Stimulated activated effector memory CD8-positive, alpha-beta T cell treated with anti-CD3 and anti-CD28 coated beads, Interleukin-12 subunit alpha, Interleukin-12 subunit beta, amount 100 ng/mL, for 72 hours (primary cell): ENCODE measurements around the gene HDAC4.

Source experiments
- ATAC-seq: fragments of 150-1000 bp; cut with Tn5 transposase; 2 replicates; pipeline ENCODE4 v1.10.0; 2021
- DNase-seq, 2 donors: peaks; one replicate each; pipeline ENCODE4 v3.0.0; 2021 to 2022; ENCODE audit warnings: low spot score in 2 of 2
- H3K27ac Mint-ChIP-seq: one replicate; pipeline ENCODE4 v1.8.0; 2022; ENCODE audit warnings: mild to moderate bottlenecking, mixed read lengths
- H3K36me3 Mint-ChIP-seq: one replicate; pipeline ENCODE4 v1.8.0; 2022; ENCODE audit warnings: mild to moderate bottlenecking, mixed read lengths
- H3K4me1 Mint-ChIP-seq: one replicate; pipeline ENCODE4 v1.8.0; 2022; ENCODE audit warnings: mixed read lengths
- H3K4me3 Mint-ChIP-seq: one replicate; pipeline ENCODE4 v1.8.0; 2022; ENCODE audit warnings: mild to moderate bottlenecking, mixed read lengths
- H3K9me3 Mint-ChIP-seq: one replicate; pipeline ENCODE4 v1.8.0; 2022; ENCODE audit warnings: mixed read lengths

The HDAC4 gene

DNA sequence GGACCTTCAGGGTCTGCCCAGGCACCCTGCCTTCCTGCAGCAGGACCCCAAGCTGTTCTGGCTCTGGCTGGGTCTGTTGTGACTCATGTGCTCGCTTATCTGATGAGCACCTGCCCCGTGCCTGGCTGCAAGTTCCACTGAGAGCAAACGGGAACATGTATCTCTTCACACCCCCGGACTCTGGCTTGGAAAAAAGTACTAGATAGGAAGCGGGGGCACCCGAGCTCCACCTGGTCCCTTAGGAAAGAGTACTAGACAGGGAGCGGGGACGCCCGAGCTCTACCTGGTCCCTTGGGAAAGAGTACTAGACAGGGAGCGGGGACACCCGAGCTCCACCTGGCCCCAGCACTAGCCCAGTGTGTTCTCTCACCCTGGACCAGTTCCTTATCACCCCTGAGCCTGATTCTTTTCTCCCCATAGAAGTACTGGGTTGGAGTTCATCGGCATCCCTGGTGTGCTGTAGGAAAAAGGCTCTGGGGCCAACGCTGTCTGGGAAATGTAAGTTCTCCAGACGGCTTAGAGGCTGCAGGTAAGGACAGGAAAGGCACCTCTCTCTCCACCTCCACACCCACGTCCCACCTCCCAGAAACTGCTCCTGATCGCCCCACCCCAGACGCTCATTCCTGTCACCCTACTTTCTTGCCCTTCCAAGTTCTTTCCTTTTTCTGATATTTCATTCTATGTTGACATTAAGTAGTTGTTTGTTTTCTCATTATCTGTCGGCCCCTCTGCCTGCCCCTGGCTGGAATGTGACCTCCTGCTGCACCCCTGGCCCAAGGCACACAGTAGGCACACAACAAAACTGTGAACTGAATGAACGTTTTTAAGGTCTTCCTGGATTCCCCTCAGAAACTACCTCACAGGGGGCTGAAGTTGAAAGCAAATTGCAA is 40.2 kb downstream of the HDAC4 start:
- no peak overlapping the region for H3K27ac Mint-ChIP-seq

DNA sequence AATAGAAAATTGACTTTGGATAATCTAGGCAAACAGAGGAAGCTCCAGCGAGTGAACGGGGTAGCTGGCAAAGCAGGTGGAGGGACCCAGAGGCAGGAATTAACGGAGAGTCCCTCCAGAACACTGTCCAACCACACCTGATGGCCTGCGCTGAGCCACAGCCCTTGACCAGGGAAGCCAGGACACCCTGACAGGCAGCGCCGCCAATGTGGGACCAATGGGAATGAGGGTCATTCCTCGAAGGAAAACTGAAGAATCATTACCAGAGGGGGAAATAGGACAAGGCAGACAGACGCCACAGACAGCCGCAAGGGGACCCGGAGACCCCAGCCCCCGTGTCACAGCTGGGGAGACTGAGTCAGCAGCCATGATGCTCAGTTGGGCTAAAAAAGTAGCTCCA is 40.8 kb downstream of the HDAC4 start:
- Mint-ChIP-seq H3K4me1 (peaks cover 24% of the 10 kb centered on the region), H3K4me3 (no peak overlapping the region), H3K9me3 (peaks cover 4% of the 10 kb centered on the region), H3K27ac (no peak overlapping the region), H3K36me3 (no peaks in the 10 kb centered on the region)
- ATAC-seq (no peak), DNase-seq (no peak)

More for the DNA sequence above, 40.2 kb downstream of the HDAC4 start:
- peaks cover 31% of the 10 kb centered on the region for H3K4me1 Mint-ChIP-seq
- DNase-seq (no peak), ATAC-seq (no peak)
- H3K4me3 Mint-ChIP-seq, result no peak overlapping the region
- no peaks in the 10 kb centered on the region for H3K36me3 Mint-ChIP-seq
- no peaks in the 10 kb centered on the region for H3K9me3 Mint-ChIP-seq

DNA sequence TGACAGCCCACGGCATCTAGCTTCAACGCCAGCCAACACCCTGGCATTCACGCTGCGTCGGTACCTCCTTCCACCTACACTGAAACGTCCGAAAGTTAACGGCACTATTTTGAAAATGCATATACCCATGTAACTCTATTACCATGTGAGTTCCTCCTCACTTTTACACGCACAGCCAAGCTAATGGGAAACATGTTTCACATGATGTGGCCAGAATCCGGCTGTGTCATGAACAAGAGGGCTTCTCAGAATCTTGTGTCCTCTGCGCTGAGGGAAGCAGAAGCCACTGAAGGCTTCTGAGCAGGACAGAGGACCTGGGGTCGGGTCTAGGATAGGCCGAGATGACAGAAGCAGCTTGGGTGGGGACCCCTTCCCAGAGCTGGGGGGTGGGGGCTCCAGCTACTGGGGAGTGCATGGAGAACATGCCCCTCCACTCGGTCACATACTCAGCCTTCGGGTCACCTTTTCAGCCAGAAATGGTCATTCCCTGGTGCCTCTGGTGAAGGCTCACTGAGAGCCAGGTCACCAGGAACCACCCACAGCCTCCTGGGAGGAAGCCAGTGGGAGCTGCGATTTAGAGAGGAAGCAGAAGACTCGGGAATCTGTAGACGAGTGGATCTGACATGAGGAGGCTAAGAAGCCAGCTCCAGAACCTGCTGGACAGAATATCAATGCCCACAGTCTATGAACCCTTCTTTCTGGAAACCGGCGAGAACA is 41.5 kb downstream of the HDAC4 start:
- Mint-ChIP-seq H3K36me3 (no peaks in the 10 kb centered on the region), H3K4me3 (no peak overlapping the region), H3K27ac (no peak overlapping the region), H3K4me1 (peaks cover 19% of the 10 kb centered on the region), H3K9me3 (peaks cover 4% of the 10 kb centered on the region)
- no peak for ATAC-seq
- DNase-seq, result no peak

DNA sequence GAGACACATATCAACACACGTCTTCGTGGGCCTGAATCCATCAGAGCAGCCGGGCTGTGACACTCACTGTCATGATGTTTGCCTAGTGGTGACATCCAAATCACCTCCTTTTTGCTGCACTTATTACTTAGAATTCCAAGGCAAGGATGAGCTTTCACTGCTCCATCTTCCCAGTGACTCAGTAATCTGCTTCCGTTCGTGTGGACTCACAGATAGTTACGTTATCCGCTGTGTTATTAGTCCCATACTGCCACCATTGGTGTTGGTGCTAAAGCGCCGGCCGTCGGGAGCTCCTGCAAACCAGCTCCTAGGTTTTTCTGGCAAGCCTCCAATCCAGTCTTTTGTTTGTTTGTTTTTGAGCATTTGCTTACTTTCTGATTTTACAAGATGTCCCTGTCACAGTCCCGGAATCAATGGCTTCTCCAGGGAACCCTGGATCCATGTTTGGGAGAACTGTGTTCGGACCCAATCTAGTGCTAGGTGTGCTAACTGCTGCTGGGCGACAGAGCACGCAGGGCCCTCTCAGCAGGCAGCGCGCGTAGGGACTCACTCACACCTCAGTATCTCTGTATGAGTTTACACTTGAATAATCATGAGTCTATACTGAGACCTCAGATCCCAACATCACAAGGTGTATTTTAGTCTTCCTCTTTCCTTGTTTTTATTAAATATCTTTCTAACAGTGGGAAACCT is 42.6 kb downstream of the HDAC4 start:
- H3K9me3 Mint-ChIP-seq, result peaks cover 4% of the 10 kb centered on the region
- ATAC-seq, result no peak

DNA sequence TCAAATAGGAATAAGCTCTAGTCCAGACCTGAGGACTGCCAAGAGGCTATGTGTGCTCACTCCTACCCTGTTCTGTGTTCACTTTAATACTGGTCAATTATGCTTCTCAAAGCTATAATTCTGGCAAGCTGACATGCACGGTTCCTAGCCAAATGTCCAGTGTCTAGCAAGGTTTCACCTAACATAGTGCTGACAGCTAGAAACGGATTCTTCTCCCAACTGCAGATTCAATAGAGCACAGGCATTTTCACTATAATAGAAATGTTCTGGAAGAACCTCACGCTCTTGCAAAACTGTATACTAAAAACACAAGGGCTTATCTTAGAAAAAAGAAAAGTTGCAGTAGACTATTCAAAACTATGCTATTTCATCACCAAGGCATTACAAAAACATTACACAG is 45.1 kb downstream of the HDAC4 start:
- no peak for DNase-seq
- Mint-ChIP-seq H3K9me3 (peaks cover 4% of the 10 kb centered on the region), H3K4me3 (no peak overlapping the region), H3K36me3 (peaks cover 10% of the 10 kb centered on the region), H3K4me1 (no peaks in the 10 kb centered on the region), H3K27ac (no peak overlapping the region)
- ATAC-seq, result no peak

More for the DNA sequence above, 42.6 kb downstream of the HDAC4 start:
- no peak overlapping the region for H3K27ac Mint-ChIP-seq
- H3K36me3 Mint-ChIP-seq, result no peaks in the 10 kb centered on the region
- no peak for DNase-seq
- H3K4me3 Mint-ChIP-seq, result no peak overlapping the region
- peaks cover 7% of the 10 kb centered on the region for H3K4me1 Mint-ChIP-seq

DNA sequence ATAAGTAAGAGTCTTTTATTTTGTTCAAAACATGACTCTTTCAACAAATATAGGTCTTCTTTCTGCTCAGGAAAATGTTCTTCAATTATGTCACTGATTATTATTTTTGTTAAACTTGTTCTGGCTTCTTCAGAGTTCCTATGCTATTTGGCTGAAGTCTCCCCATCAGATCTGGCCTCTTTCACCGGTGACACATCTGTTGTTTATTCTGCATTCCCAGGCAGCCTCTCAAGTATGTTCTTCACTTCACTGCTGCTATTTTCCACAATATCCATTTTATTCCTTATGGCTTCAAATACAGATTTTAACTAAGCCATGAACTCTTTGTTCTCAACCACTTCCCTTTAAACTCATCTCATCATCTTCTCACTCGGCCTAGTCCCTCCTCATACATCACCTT is 45.7 kb downstream of the HDAC4 start:
- Mint-ChIP-seq H3K4me3 (no peak overlapping the region), H3K36me3 (peaks cover 10% of the 10 kb centered on the region), H3K4me1 (no peaks in the 10 kb centered on the region), H3K9me3 (peaks cover 4% of the 10 kb centered on the region), H3K27ac (no peak overlapping the region)
- DNase-seq (no peak), ATAC-seq (no peak)

DNA sequence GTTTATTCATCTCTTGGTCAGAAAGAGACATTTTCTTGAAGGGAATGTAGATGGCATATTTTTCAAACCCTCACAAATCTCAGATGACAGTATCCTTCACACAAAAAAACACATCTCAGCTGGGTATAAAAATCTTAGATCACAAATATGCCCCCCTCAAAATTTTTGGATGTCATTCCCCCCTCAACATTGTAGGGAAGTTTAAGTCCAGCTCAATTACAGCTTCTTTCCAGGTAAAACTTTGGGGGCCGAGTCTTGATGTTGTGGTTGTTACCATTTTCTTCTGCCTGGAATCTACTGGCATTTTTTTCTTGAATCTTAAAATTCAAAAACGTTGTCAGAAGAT is 46.1 kb downstream of the HDAC4 start:
- DNase-seq (no peak), ATAC-seq (no peak)
- Mint-ChIP-seq H3K4me3 (no peak overlapping the region), H3K9me3 (peaks cover 4% of the 10 kb centered on the region), H3K36me3 (peaks cover 10% of the 10 kb centered on the region), H3K4me1 (no peaks in the 10 kb centered on the region), H3K27ac (no peak overlapping the region)

DNA sequence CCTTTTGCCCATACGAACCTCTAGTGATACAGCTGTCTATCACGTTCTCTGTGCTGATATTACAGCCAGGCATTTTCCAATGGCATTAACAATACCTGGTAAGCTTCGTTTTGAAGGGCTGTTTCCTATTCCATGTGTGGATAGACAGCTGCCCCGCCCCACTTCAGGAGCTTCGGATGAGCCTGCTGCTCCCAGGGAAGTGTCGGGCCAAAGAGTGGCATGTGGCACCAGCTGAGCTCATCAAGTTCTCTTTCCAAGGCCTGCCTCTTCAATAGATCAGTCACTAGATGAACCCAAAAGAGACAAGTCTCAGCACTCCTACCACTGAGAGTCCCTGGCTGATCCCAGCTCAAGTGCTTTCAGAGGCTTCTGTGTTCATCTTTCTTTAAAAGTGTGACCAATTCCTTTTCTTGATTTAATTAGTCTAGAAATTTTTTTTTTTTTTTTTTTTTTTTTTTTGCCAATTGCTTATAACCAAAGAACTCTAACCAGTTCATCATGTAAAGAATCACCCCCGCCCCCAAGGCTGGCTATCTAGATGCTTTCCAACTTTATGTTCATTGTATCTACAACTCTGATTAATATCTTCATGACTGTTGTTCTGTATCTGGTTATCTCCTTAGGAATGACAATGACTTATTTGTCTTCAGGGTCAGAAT is 46.6 kb downstream of the HDAC4 start:
- no peaks in the 10 kb centered on the region for H3K4me1 Mint-ChIP-seq
- H3K27ac Mint-ChIP-seq, result no peak overlapping the region
- no peak for DNase-seq
- peaks cover 4% of the 10 kb centered on the region for H3K9me3 Mint-ChIP-seq
- peaks cover 10% of the 10 kb centered on the region for H3K36me3 Mint-ChIP-seq
- no peak for ATAC-seq
- no peak overlapping the region for H3K4me3 Mint-ChIP-seq

DNA sequence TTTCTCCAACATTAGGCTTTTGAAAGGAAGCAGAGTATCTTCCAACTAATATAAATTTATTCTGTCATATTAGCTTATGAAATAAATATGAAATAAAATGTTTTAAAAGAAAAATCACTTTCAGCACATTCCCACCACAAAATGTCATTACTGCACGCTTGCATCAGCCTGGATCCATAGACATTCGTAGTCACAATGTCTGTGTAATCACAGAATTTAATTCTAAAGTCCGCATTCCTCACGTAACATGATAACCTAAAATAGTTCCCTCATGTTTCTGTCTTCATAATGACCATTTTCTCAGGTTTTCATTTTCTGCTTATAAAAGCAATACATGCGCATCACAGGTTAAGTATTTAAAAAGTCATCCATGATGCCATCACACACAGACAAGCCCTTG is 47.1 kb downstream of the HDAC4 start:
- Mint-ChIP-seq H3K4me3 (no peak overlapping the region), H3K9me3 (peaks cover 4% of the 10 kb centered on the region), H3K36me3 (peaks cover 10% of the 10 kb centered on the region), H3K27ac (no peak overlapping the region), H3K4me1 (no peaks in the 10 kb centered on the region)
- ATAC-seq, result no peak
- no peak for DNase-seq

DNA sequence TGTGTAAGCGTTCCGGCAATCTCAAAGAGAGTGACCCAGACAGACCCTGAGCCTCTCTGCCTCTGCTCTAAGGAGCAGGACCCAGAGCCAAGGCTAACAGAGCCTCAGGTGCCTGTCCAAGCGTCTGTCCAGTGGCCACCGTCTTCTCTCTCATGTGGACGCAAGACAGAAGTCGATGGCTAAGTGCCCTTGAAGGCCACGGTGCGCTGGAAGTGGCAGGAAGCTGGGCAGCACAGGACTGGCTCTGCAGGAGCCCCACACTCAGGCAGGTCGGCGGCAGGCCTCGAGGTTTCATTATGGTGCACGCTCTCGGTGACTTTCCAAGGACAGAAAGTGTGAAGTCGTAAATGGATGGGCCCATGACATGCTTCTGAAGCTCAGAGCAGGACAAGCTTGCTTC is 49.1 kb downstream of the HDAC4 start:
- no peak overlapping the region for H3K4me3 Mint-ChIP-seq
- peaks cover 10% of the 10 kb centered on the region for H3K36me3 Mint-ChIP-seq
- H3K9me3 Mint-ChIP-seq, result peaks cover 4% of the 10 kb centered on the region
- H3K4me1 Mint-ChIP-seq, result no peaks in the 10 kb centered on the region
- ATAC-seq (no peak), DNase-seq (no peak)
- no peak overlapping the region for H3K27ac Mint-ChIP-seq

DNA sequence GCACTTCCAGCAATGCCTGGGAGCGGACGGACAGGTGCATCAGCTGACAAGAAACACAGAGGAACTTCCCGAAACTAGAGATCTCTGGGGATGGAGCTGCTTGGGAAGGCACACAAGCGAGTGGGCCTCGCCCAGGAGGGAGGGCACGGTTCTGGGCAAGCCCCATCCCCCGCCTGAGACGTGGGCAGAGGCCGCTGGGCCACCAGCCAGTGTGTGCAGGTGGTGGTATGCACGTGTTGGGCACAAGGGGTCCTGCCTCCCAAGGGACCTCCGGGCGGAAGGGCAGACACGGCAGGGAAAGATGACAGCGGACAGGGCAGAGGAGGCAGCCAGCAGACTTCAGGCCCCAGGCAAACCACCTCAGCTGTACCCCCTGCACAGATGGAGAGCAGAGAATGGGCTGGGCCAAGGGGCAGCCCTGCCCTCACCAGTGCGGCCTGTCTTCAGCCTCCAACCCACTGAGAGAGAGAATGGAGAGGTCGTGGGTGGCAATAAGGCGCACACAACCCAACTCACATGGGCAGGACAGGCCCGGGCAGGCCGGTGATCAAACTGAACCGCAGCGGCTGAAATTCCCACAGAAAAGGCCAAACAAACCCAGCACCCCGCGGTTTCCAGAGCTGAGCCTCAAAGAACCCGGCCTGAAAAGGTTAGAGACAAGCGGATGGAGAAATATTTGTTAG is 51.2 kb downstream of the HDAC4 start:
- peaks cover 10% of the 10 kb centered on the region for H3K36me3 Mint-ChIP-seq
- no peak overlapping the region for H3K4me3 Mint-ChIP-seq
- no peaks in the 10 kb centered on the region for H3K9me3 Mint-ChIP-seq
- DNase-seq, result no peak
- no peaks in the 10 kb centered on the region for H3K4me1 Mint-ChIP-seq
- no peak for ATAC-seq
- no peak overlapping the region for H3K27ac Mint-ChIP-seq

DNA sequence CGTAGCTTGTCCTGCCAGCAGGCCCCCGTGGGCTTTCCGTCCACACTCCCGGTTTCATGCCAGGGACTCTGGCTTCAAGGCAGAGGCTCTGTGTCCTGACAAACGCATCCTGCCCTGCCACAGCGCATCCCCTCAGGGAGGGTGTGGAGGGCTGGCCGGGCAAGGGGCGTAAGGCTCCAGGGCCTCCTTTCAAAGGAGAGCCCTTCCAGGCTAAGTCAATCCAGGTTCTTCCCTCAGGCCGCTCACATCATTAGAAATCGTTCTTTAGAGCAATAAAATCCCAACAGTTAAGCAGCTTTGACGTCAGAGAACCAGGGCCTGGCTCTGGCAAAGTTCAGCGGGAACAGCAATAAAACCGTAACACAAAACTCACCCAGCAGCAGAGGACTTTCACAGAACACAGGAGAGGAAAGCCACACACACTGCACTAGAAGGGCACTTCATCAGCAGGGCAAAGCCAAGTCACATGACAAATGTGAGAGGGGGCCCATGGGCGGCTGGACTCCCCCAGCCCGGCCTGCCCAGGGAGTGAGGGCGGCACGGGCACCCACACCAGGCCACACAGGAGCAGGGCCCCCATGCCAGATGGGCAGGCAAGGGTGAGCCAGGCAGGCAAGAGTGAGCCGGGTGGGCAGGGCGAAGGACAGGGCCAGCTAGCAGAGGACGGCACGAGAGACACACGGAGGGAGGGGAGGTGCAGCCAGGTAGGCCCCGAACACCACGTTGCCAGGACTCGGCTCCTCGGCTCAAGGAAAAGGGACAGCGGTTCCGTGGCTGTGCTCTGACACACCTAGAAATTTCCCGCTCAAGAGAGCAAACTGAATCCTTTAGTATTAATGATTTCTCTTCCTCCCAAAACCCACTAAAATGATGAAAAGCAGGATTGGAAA is 52.0 kb downstream of the HDAC4 start:
- ATAC-seq (no peak), DNase-seq (no peak)
- H3K4me3 Mint-ChIP-seq, result no peak overlapping the region
- no peaks in the 10 kb centered on the region for H3K9me3 Mint-ChIP-seq
- H3K36me3 Mint-ChIP-seq, result peaks cover 10% of the 10 kb centered on the region
- H3K27ac Mint-ChIP-seq, result no peak overlapping the region
- H3K4me1 Mint-ChIP-seq, result no peaks in the 10 kb centered on the region

DNA sequence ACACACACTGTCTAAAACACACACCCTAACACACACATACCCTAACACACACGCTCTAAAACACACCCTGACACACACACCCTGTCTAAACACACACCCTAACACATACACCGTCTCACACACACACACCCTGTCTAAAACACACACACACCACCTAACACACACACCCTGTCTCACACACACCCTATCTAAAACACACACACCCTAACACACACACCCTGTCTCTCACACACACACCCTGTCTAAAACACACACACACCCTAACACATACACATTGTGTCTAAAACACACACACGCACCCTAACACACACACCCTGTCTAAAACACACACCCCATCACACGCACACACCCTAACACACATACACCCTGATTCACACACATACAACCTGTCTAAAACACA is 54.1 kb downstream of the HDAC4 start:
- ATAC-seq, result no peak

DNA sequence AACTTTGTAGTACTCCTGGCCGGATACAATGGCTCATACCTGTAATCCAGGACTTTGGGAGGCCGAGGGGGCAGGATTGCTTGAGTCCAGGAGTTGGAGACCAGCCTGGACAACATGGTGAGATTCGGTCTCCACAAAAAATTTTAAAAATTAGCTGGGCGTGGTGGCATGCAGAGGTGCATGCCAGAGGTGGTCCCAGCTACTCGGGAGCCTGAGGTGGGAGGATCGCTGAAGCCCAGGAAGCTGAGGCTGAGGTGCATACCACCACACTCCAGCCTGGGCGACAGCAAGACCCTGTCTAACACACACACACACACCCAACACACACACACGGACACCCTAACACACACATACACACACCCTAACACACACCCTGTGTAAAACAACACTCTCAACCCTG is 55.6 kb downstream of the HDAC4 start:
- no peaks in the 10 kb centered on the region for H3K9me3 Mint-ChIP-seq
- peaks cover 5% of the 10 kb centered on the region for H3K36me3 Mint-ChIP-seq
- DNase-seq, result no peak
- ATAC-seq, result no peak
- peaks cover 12% of the 10 kb centered on the region for H3K4me1 Mint-ChIP-seq
- no peak overlapping the region for H3K4me3 Mint-ChIP-seq
- no peak overlapping the region for H3K27ac Mint-ChIP-seq

More for the DNA sequence above, 54.1 kb downstream of the HDAC4 start:
- Mint-ChIP-seq H3K27ac (no peak overlapping the region), H3K9me3 (no peaks in the 10 kb centered on the region), H3K36me3 (no peaks in the 10 kb centered on the region), H3K4me3 (no peak overlapping the region), H3K4me1 (no peaks in the 10 kb centered on the region)
- DNase-seq, result no peak
